Fibroblast of peridontal ligament (primary cell): Measurements from ENCODE around the gene CRACR2A.

Source experiments
- DNase-seq: peaks from one replicate; pipeline ENCODE4 v3.0.0-alpha.2; 2010; ENCODE audit errors: extremely low read depth

CRACR2A gene

DNA sequence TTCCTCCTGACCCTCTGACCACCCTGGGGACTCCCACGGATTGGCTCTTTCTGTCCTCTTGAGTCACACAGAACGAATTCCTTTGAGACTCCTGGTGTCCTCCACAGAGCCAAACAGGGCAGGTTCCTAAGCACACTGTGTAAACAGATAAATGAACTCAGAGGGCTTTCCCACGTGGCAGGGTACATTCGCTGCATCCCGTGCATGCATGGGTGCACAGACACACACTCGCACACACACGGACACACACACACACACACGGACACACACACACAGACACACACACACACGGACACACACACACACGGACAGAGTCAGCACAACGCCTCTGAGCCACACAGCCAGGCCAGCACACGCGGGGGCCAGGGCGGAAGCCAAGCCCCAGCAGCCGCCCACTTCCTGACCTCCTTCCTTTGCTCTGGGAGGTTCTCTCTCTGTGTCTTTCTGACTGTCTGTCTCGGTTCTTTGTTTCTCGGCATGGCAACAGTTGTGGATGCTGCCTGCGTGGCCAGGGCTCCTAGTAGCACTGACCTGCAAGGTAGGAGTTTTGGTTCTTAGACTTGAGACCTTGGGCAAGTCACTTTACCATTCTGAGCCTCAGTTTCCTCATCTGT, 706 bp downstream of the CRACR2A start:
- peak; percentile 20 for DNase-seq

GRCh38 chr12:3751151-3752095, 1.5 kb downstream of the CRACR2A start:
- DNase-seq = no peak

GRCh38 chr12:3750616-3751015, 2.3 kb downstream of the CRACR2A start:
- DNase-seq = no peak

DNA sequence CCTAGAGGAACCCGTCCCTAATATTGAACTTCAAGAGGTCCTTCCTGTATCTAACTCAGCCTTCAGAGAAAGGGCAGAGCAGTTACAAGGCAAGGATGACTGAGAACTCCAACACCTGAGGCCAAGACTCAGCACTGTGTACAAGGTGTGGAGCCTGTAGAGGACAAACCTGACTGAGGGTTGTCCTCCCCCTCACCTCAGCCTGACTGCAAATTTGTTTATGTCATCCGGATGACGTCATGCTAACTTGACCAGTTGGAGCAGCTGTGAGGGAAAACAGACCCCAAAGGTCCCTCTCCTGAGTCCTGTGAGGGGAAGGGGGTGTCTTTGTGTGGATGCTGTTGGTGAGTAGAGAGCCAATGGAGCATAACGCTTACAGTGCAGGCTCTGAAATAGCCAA, 4.3 kb downstream of the CRACR2A start:
- DNase-seq = no peak

DNA sequence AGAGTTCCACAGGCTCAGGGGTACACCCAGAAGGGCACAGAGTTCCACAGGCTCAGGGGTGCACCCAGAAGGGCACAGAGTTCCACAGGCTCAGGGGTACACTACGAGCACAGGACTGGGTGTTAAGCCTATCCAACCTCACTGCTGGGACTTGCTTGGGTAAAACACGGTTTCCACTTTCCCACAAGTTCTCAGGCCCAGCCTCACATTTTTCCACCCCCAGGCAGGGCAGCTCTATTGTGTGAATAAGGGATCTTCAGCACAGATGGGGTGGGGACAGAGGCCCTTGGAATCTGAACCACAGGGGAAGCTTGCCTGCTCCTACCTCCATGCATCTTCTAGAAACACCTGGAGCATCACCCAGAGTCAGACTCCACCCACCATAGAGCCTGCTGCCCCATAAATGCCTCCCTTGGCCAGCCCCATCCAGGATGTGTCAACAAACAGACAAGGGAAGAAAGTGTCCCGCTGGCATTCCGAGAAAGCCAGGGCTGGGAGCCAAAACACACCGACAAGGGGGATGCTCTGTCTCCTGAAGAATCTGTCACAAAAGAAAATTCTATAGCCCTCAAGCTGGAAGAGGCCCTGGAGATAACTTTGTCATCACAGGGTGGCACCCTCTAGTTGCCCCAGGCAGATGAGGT, 4.8 kb downstream of the CRACR2A start:
- DNase-seq = no peak

DNA sequence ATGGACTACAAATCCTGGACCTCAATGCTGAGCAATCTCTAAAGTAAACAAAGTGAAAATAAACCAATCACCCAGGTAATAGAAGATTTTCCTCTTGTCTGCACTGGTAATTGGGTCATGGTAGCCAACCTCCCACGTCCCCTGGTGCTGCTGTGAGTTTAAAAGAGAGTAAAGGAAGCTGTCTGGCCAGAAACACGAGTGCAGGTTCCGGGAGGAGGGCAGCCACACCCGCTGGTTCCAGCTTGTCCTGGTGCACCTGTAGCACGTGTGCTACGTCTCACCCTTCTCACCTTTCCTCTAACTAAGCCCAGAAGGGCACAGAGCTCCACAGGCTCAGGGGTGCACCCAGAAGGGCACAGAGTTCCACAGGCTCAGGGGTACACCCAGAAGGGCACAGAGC, 5.4 kb downstream of the CRACR2A start:
- no peak for DNase-seq

DNA sequence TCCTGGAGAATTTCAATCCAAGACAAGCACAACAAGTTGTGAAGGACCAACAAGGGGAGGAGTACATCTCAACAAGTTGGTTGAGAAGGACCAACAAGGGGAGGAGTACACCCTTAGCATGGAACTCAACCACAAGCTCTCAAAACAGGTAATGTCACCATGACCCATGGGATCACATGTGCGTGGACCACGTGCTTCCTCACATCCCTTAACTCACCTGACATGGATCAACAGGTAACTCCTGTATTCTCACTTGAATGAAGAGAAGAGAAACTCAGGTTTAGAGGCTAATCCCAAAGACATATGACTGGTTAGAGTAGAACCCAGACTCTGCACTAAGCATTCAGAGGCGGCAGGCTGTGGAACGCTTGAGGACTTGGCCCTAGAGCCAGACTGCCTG, 6.2 kb downstream of the CRACR2A start:
- no peak for DNase-seq

DNA sequence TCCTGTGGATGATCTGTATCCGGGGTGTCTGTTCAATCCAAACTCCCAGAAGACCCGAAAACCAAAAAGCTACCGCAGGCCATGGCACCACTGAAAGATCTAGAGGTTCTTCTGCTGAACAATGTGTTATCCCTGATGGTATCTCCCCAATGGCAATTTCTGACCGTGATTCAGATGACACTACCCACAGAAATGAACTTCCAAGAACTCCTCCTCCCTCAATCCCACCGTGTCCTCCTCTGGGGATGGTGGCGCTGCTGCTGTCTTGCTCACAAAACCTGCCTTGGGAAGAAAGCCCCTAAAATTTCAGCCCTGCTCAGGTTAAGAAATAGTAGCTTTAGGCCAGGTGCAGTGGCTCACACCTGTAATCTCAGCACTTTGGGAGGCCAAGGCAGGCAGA, 7.8 kb downstream of the CRACR2A start:
- DNase-seq = no peak

- DNase-seq = no peak
These were observed 8.5 kb downstream of the CRACR2A start for GRCh38 chr12:3744229-3744901.

DNA sequence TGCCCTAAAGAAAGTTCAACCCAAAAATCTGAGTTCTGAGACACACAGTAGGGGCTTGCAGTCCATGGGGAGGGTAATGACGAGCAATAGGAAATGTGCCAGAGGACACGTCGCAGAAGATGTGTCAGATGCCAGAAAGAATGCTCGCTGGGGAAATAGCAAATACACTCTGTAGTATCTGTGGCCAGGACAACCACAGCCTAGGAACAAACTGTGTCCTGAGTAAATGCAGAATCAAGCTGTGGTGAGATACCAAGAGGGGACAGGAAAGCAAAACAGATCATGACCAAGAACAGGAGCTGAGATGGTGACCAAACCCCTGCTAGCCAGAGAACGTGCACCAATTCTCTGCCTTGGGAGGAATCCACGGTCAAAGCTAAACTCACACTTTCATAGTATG, 9.1 kb downstream of the CRACR2A start:
- DNase-seq = peak; percentile 20

GRCh38 chr12:3741882-3742672, 10.8 kb downstream of the CRACR2A start:
- DNase-seq = no peak

- no peak for DNase-seq
These were observed 12.3 kb downstream of the CRACR2A start for GRCh38 chr12:3740480-3741231.

- DNase-seq = no peak
These were observed 17.5 kb downstream of the CRACR2A start for GRCh38 chr12:3735432-3735831.

DNA sequence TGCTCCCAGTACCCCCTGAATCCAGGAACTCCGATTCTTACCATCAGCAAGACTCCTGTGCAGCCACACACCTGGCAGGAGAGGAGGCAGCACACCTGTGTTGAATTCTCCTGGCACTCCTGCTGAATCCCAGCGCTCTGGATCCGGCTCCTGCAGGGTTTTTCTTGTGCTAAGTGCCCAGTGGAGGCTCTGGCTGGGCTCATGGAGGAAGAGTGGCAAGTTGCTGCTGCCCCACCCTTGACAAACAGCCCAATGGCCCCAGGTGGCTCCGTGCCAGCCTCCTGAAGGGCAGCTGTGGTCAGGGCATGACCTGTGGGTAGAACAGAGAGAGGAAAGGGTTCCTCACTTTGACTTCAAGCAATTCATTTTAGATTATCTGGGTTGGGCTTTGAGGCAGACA, 20.0 kb downstream of the CRACR2A start:
- DNase-seq = no peak

DNA sequence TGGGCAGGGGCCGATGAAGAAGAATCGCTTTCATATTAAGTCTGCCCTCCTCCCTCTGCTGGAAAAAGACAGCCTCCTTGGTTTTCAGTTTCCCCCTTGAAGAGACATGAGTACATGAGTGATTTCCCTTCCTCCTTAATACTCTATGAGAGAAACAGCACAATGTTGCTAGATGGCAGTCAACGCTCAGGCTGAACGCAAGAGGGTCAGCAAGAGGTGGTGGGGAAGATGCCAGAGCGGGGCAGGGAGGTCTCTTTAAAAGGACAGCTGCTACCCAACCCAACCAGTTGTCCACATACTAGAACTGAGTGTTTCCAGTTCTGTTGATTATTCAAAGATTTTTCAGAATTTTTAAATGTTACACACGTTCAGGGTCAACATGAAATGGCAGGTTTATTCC, 22.8 kb downstream of the CRACR2A start:
- DNase-seq = no peak

DNA sequence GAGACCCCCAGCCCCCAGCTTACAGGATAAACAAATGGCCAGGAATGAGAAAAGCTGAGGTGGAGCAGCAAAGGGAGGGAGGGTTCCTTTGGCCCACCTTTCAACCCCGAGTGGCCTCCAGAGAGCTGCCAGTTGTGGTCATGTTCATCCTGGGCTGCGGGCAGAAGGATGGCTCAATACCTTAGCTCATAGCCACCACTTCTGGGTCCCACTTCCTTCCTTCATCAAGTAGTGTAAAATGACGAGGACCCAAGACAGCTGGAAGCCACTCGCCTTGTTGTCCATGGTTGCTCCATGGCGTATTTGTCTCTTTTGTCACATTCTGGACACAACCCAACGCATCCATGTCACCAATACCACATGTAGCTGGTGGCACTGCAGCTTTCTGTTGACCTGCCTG, 24.2 kb downstream of the CRACR2A start:
- no peak for DNase-seq

DNA sequence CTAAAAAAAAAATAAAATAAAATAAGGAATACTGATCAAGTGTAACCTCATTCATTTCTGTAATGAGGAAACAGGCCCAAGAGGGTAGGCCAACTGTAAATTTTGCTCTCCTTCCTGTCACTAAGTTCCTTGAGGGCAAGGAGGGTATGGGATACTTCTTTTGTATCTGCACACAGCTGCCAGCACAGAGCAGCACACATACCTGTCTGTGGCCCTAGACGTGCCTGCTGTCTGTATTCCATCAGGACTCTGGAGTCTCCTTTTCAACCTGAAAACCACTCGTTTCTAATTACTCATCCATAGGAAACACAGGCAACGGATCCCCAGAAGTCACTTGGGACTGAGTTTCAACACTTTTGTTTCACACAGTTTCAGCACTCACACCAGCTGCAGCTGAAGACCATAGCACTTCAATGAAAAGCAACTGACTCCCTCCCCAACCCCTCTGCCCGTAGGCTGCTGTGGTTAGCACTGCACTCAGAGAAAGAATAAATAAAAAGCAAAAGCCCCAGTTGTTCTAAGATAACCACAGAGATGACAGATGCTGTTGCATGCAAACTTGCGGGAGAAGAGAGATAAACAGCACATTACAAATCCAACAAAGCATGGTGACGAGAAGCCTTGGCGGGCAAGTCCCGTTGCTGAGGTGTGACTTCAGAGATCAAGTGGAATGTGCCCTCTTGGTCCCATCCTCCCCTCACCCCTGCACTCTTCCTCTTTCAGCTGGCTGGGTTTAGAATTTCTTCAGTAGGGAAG, 24.9 kb downstream of the CRACR2A start:
- DNase-seq = peak; percentile 94

GRCh38 chr12:3727354-3727753, 25.6 kb downstream of the CRACR2A start:
- no peak for DNase-seq

- DNase-seq = no peak
These were observed 26.5 kb downstream of the CRACR2A start for GRCh38 chr12:3726456-3726855.
